H1 (cell line): ENCODE measurements around the gene PURA. TPM values are rescaled to one million over a fixed set of nuclear protein-coding genes. Genes with fewer than 3 reads are reported as not detected.

Source experiments
- CTCF ChIA-PET: fragments of 300-600 bp; sonication (Branson Sonifier 250); formaldehyde crosslinking; loops from one replicate; lab custom pipeline; 2021; ENCODE audit not compliant: partially characterized antibody; lab: Charles Lee
- POLR2A ChIA-PET: fragments of 300-600 bp; sonication (Branson Sonifier 250); formaldehyde crosslinking; loops from one replicate; lab custom pipeline; 2021; ENCODE audit warnings: inconsistent platforms; ENCODE audit not compliant: partially characterized antibody; lab: Charles Lee
- DNase-seq, 2 experiments: peaks; one replicate each; pipeline versions ENCODE4 v3.0.0 to v3.0.0-alpha.2; 2010 to 2022; ENCODE audit warnings: low spot score in 2 of 2, low read depth in 1 of 2, mixed read lengths in 1 of 2
- FAIRE-seq: peaks from 2 replicates; lab custom pipeline; 2011; peaks lifted over from hg19 to GRCh38; lab: Jason Lieb, UNC
- H2AFZ ChIP-seq: 2 replicates; pipeline ENCODE4 v1.8.1; 2012; ENCODE audit warnings: low read length, inconsistent platforms
- H2AK5ac ChIP-seq: 2 replicates; pipeline ENCODE4 v1.6.1; 2013; ENCODE audit warnings: low read depth, low read length
- H2BK120ac ChIP-seq: replicated peaks from 2 replicates; pipeline ENCODE3; 2013; ENCODE audit warnings: low read depth, low read length, inconsistent platforms
- H2BK12ac ChIP-seq: 2 replicates; pipeline ENCODE4 v1.6.1; 2013; ENCODE audit warnings: low read depth, low read length
- H2BK15ac ChIP-seq: 2 replicates; pipeline ENCODE4 v1.6.1; 2013; ENCODE audit warnings: low read length
- H2BK20ac ChIP-seq: 2 replicates; pipeline ENCODE4 v1.6.1; 2013; ENCODE audit warnings: low read length
- H2BK5ac ChIP-seq: 2 replicates; pipeline ENCODE4 v1.6.1; 2013; ENCODE audit warnings: low read depth, low read length
- H3K14ac ChIP-seq: 2 replicates; pipeline ENCODE4 v1.6.1; 2013; ENCODE audit warnings: inconsistent platforms; ENCODE audit not compliant: insufficient read length
- H3K18ac ChIP-seq: 2 replicates; pipeline ENCODE4 v1.6.1; 2013; ENCODE audit warnings: low read length; ENCODE audit errors: extremely low read depth
- H3K23ac ChIP-seq: 2 replicates; pipeline ENCODE4 v1.6.1; 2013; ENCODE audit warnings: inconsistent platforms; ENCODE audit not compliant: insufficient read length
- H3K23me2 ChIP-seq: 2 replicates; pipeline ENCODE4 v1.6.1; 2013; ENCODE audit warnings: low read depth, low read length
- H3K27ac ChIP-seq: 2 replicates; pipeline ENCODE4 v1.6.1; 2011; ENCODE audit warnings: low read depth, low read length, inconsistent platforms
- H3K27me3 ChIP-seq, 4 experiments: replicated peaks in 1 of 4; 1 replicate in 1 of 4; 2 replicates in 3 of 4; pipeline versions ENCODE4 v1.6.1 to v1.8.1; 2011 to 2013; ENCODE audit warnings: low read length in 3 of 4, mild to moderate bottlenecking in 3 of 4, inconsistent platforms in 2 of 4, mixed read lengths in 2 of 4, moderate library complexity in 1 of 4; ENCODE audit not compliant: control insufficient read depth in 3 of 4, insufficient read depth in 3 of 4; ENCODE audit errors: extremely low read depth in 1 of 4
- H3K36me3 ChIP-seq, 4 experiments: 2 replicates each; pipeline versions ENCODE4 v1.6.1 to v1.8.1; 2011 to 2013; ENCODE audit warnings: mild to moderate bottlenecking in 4 of 4, low read length in 3 of 4, moderate library complexity in 2 of 4, control low read depth in 1 of 4, inconsistent platforms in 1 of 4; ENCODE audit not compliant: insufficient read depth in 4 of 4, control insufficient read depth in 2 of 4
- H3K4ac ChIP-seq: replicated peaks from 2 replicates; pipeline ENCODE3; 2013; ENCODE audit warnings: low read length, low read depth, mixed read lengths, inconsistent platforms; ENCODE audit not compliant: insufficient read length
- H3K4me1 ChIP-seq, 4 experiments: replicated peaks in 1 of 4; 1 replicate in 1 of 4; 2 replicates in 3 of 4; pipeline versions ENCODE4 v1.6.1 to v1.8.1; 2011 to 2013; ENCODE audit warnings: low read length in 3 of 4, inconsistent platforms in 2 of 4, mixed read lengths in 1 of 4; ENCODE audit not compliant: insufficient read depth in 4 of 4, control insufficient read depth in 3 of 4
- H3K4me2 ChIP-seq, 2 experiments: 2 replicates each; pipeline versions ENCODE4 v1.6.1 to v1.8.1; 2011 to 2013; ENCODE audit warnings: low read depth in 2 of 2, low read length in 2 of 2, control low read depth in 1 of 2, inconsistent platforms in 1 of 2, mild to moderate bottlenecking in 1 of 2; ENCODE audit not compliant: insufficient read depth in 1 of 2
- H3K4me3 ChIP-seq, 4 experiments: fragments of 200-600, 300-600 bp in 1 of 4; sonication (generic), shearing (Covaris generic), sonication (Bioruptor Twin) in 1 of 4; 2 replicates each; pipeline versions ENCODE4 v1.5.1 to v1.8.1; 2011 to 2016; ENCODE audit warnings: low read length in 4 of 4, low read depth in 3 of 4, control low read depth in 2 of 4, inconsistent platforms in 2 of 4, mild to moderate bottlenecking in 2 of 4, mixed read lengths in 1 of 4, moderate library complexity in 1 of 4; ENCODE audit not compliant: insufficient read depth in 2 of 4; ENCODE audit errors: extremely low read depth in 1 of 4
- H3K56ac ChIP-seq: replicated peaks from 2 replicates; pipeline ENCODE3; 2013; ENCODE audit warnings: low read depth, mild to moderate bottlenecking, mixed read lengths, low read length, inconsistent platforms; ENCODE audit not compliant: insufficient read length
- H3K79me1 ChIP-seq: 2 replicates; pipeline ENCODE4 v1.6.1; 2013; ENCODE audit warnings: low read depth, low read length, control low read depth
- H3K79me2 ChIP-seq, 2 experiments: 2 replicates each; pipeline versions ENCODE4 v1.6.1 to v1.8.1; 2012 to 2013; ENCODE audit warnings: low read length in 2 of 2, mild to moderate bottlenecking in 2 of 2, inconsistent platforms in 1 of 2; ENCODE audit not compliant: insufficient read depth in 2 of 2, control insufficient read depth in 1 of 2
- H3K9ac ChIP-seq, 4 experiments: replicated peaks in 1 of 4; 1 replicate in 1 of 4; 2 replicates in 3 of 4; pipeline versions ENCODE4 v1.6.1 to v1.8.1; 2011 to 2013; ENCODE audit warnings: low read depth in 3 of 4, low read length in 3 of 4, control low read depth in 2 of 4, mild to moderate bottlenecking in 2 of 4, moderate library complexity in 2 of 4, inconsistent platforms in 1 of 4; ENCODE audit errors: extremely low read depth in 1 of 4
- H3K9me3 ChIP-seq, 2 experiments: 2 replicates each; pipeline versions ENCODE4 v1.6.1 to v1.8.1; 2012 to 2013; ENCODE audit warnings: mild to moderate bottlenecking in 2 of 2, moderate library complexity in 2 of 2, control low read depth in 1 of 2, inconsistent platforms in 1 of 2, low read depth in 1 of 2, low read length in 1 of 2, mixed read lengths in 1 of 2; ENCODE audit not compliant: insufficient read depth in 2 of 2
- H4K20me1 ChIP-seq, 2 experiments: replicated peaks in 1 of 2; 2 replicates each; pipeline versions ENCODE3 to v1.8.1; 2011 to 2013; ENCODE audit warnings: inconsistent platforms in 2 of 2, low read length in 2 of 2, mild to moderate bottlenecking in 1 of 2; ENCODE audit not compliant: insufficient read depth in 2 of 2, control insufficient read depth in 1 of 2
- H4K5ac ChIP-seq: 2 replicates; pipeline ENCODE4 v1.6.1; 2013; ENCODE audit warnings: low read length, low read depth, mixed read lengths, inconsistent platforms; ENCODE audit not compliant: insufficient read length
- H4K8ac ChIP-seq: 2 replicates; pipeline ENCODE4 v1.8.0; 2013; ENCODE audit warnings: mild to moderate bottlenecking, moderate library complexity, low read length, inconsistent platforms; ENCODE audit not compliant: insufficient read depth; ENCODE audit errors: extremely low read depth
- H4K91ac ChIP-seq: replicated peaks from 2 replicates; pipeline ENCODE3; 2013; ENCODE audit warnings: low read length, mixed read lengths, inconsistent platforms; ENCODE audit not compliant: insufficient read length
- ATF3 ChIP-seq: IDR thresholded peaks from 2 replicates; pipeline ENCODE4 v1.6.1; 2011; ENCODE audit warnings: low read depth, mild to moderate bottlenecking, low read length; ENCODE audit not compliant: insufficient read depth
- BACH1 ChIP-seq: IDR thresholded peaks from 2 replicates; pipeline ENCODE4 v1.6.1; 2012; ENCODE audit warnings: low read length, improper control_type of control experiment
- BCL11A ChIP-seq, 2 experiments: IDR thresholded peaks; one replicate each; pipeline ENCODE4 v1.6.1; 2011; ENCODE audit warnings: low read depth in 2 of 2, low read length in 2 of 2, mild to moderate bottlenecking in 2 of 2
- CBX5 ChIP-seq: fragments of 300-800, 300-1000 bp; sonication (generic); IDR thresholded peaks from 2 replicates; pipeline ENCODE4 v1.7.1; 2016; ENCODE audit warnings: antibody characterized with exemption, low read length, low read depth
- HDAC2 ChIP-seq, 2 experiments: fragments of 300-600 bp in 1 of 2; sonication (generic) in 1 of 2; IDR thresholded peaks; 2 replicates each; pipeline ENCODE4 v1.6.1; 2011 to 2012; ENCODE audit warnings: low read depth in 2 of 2, low read length in 2 of 2, mild to moderate bottlenecking in 2 of 2, moderate library complexity in 2 of 2, borderline replicate concordance in 1 of 2, inconsistent platforms in 1 of 2
- KDM5A ChIP-seq: fragments of 200-600 bp; IDR thresholded peaks from 2 replicates; pipeline ENCODE4 v1.7.1; 2012; ENCODE audit warnings: mild to moderate bottlenecking, low read length, inconsistent platforms, mixed read lengths
- NRF1 ChIP-seq: IDR thresholded peaks from 2 replicates; pipeline ENCODE4 v1.6.1; 2011; ENCODE audit warnings: mild to moderate bottlenecking, low read depth, low read length, improper control_type of control experiment
- POLR2A ChIP-seq, 2 experiments: IDR thresholded peaks; 1 replicate in 1 of 2; 2 replicates in 1 of 2; pipeline ENCODE4 v1.6.1; 2011; ENCODE audit warnings: low read depth in 2 of 2, low read length in 2 of 2, mild to moderate bottlenecking in 2 of 2; ENCODE audit errors: control extremely low read depth in 1 of 2
- RFX5 ChIP-seq: IDR thresholded peaks from 2 replicates; pipeline ENCODE4 v1.6.1; 2011; ENCODE audit warnings: low read depth, low read length, improper control_type of control experiment, borderline replicate concordance
- TCF12 ChIP-seq: IDR thresholded peaks from 2 replicates; pipeline ENCODE4 v1.6.1; 2011; ENCODE audit warnings: low read depth, mild to moderate bottlenecking, low read length
- USF2 ChIP-seq: IDR thresholded peaks from 2 replicates; pipeline ENCODE4 v1.6.1; 2011; ENCODE audit warnings: low read length, improper control_type of control experiment
- YY1 ChIP-seq: IDR thresholded peaks from 2 replicates; pipeline ENCODE4 v1.6.1; 2011; ENCODE audit warnings: low read depth, mild to moderate bottlenecking, low read length
- polyA plus RNA-seq, 7 experiments: library from polyadenylated mRNA; depleted of rRNA in 3 of 7; stranded (reverse) in 5 of 7; unstranded in 2 of 7; fragments of >200 nt in 5 of 7; fragments of 200-250 nt in 2 of 7; gene quantifications; 1 replicate in 5 of 7; 2 replicates in 1 of 7; 4 replicates in 1 of 7; pipeline versions ENCODE4 v1.2.1 to v1.2.3, GENCODE V29; 2011 to 2013; ENCODE audit warnings: missing spikeins in 2 of 7, mixed read lengths in 2 of 7
- total RNA-seq: library from RNA; stranded (reverse); fragmentation: NEBNext Ultra II Directional; extraction: Animal tissue kit (Norgen Biotek cat#: 25700); gene quantifications from 2 replicates; pipeline ENCODE4 v1.2.1, GENCODE V29; 2021

Gene PURA
- total and polyA plus RNA-seq, 2 of the 8 experiments (the other 6 are each of a cell fraction or from before 2014, with no cell fraction given), result 0.98 to 2.1 TPM

- Histone ChIP-seq H2AFZ (no peak overlapping the region), H3K27ac (no peak overlapping the region), H3K36me3 (no peaks in the 10 kb centered on the region), H3K9me3 (no peaks in the 10 kb centered on the region), H4K20me1 (no peaks in the 10 kb centered on the region), H4K91ac (no peak overlapping the region), H4K8ac (no peak overlapping the region), H3K4me2 (no peak overlapping the region), H3K4ac (no peak overlapping the region), H2BK5ac (no peak overlapping the region), H2BK20ac (no peak overlapping the region), H3K79me2 (no peaks in the 10 kb centered on the region), H3K4me3 (no peak overlapping the region), H2BK12ac (no peak overlapping the region), H3K27me3 (no peaks in the 10 kb centered on the region), H2BK120ac (no peak overlapping the region), H3K23me2 (no peaks in the 10 kb centered on the region), H3K23ac (no peak overlapping the region), H3K14ac (no peak overlapping the region), H3K18ac (no peak overlapping the region), H3K56ac (no peak overlapping the region), H2AK5ac (no peak overlapping the region), H3K9ac (no peak overlapping the region), H4K5ac (no peak overlapping the region), H3K79me1 (no peaks in the 10 kb centered on the region), H3K4me1 (no peaks in the 10 kb centered on the region), H2BK15ac (no peak overlapping the region)
- no peak for FAIRE-seq
- no peak for DNase-seq
- TF ChIP-seq NRF1 (no peak), KDM5A (no peak), ATF3 (no peak), POLR2A (IDR thresholded peaks at IDR 0.05; ENCODE audit: control extremely low read depth in 1 of 2, low read depth in 2 of 2, low read length in 2 of 2) (no peak), BCL11A (IDR thresholded peaks at IDR 0.05; ENCODE audit: low read depth in 2 of 2, low read length in 2 of 2) (no peak), BACH1 (no peak), TCF12 (no peak), USF2 (no peak), CBX5 (no peak), RFX5 (no peak), HDAC2 (IDR thresholded peaks at IDR 0.05; ENCODE audit: borderline replicate concordance in 1 of 2, low read depth in 2 of 2, low read length in 2 of 2) (no peak), YY1 (no peak)
- CTCF ChIA-PET, result interaction anchor here (0.7 to 1.5 kb wide), 6 partner anchors 11 to 198 kb away, joined by 3 to 9 read pairs (median 3); no protein-coding TSS in a partner anchor
- POLR2A ChIA-PET, result no interaction called here
Measured at GRCh38 chr5:140166911-140167310, 53.0 kb downstream of the PURA start.
